GM19452 (cell line): Measurements from ENCODE around the gene LCE3C.
"Not testable (repeated sequence)": the region's sequence is repeated elsewhere in the genome, so short reads cannot be mapped to it uniquely, and the experiment has no call there.

Source experiments
- ATAC-seq: cut with Tn5 transposase; IDR thresholded peaks from one replicate; pipeline ENCODE4 v1.9.1; 2021; ENCODE audit not compliant: unreplicated experiment

LCE3C gene

DNA sequence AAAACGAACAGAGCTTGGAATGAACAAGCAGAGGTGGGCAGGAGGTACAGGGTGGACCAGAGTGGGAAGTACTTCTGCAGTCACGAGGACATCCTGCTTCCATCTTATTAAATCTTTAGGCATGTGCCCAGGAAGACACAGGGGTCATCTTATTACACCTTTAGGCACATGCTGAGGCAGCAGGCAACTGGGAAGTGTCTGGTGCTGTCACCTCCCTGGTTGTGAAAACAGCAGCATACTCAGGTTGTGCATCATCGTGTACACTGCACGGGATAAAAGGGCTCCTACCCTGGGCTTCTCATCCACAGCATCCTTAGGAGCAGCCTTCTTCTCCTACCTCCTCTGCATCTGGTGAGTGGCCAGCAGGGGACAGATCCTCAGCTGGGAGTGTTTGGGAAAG lies at the start of gene LCE3C:
Gene LCE3C, plus strand, starts transcription at position 301 of the 400 bp plus-strand sequence. CDS start 498 bp downstream, outside the sequence.
- no peak for ATAC-seq

GRCh38 chr1:152565115-152565514 lies 34.9 kb upstream of the LCE3C start:
- no peak for ATAC-seq

DNA sequence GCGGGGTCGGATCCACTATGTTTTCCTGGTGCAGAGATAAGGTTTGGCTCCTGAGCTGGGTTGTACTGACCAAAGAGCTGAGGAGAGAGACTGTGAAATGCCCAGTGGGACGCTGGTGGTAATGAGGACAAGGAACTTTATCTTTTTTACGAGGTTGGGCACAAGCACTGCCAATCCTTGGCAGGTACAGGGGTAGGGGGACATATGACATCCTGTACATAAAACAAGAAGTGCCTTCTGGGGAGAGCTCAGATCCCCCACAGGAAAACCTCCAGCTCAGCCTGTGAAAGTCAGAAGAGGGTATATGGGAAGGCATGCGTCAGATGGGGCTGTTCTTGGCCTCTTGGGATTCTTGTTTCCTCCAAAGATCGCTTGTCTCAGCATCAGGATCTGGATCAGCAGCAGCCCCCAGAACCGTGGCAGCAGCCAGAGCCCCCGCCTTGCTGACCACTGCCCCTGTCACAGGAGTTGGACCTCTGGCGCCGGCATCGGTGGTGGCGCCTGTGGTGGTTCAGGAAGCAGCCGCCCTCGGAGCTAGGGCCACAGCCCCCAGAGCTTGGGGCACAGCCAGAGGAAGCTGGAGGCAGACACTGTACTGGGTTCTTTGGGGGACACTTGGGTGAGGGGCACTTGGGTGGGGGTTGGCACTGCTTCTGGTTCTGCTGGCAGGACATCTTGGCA lies 34.4 kb upstream of the LCE3C start:
- ATAC-seq, result no peak

DNA sequence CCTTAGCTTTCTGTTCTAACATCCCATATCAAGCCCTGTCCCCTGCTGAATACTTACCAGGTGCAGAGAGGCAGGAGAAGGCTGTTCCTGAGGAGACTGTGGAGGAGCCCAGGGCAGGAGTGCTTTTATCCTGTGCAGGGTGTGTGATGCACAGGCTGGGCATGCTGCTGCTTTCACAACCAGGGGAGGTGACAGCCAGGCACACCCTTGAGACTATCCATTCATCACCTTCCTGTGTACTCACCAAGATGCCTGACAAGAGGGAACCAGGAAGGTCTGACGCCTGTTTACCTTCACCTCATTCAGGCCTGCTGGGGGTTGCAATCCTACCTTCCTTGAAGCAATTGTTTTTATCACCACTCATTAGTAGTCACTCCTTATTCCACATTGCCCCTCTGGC lies 33.4 kb upstream of the LCE3C start, which contains the start of gene LCE3E:
Gene LCE3E, minus strand, starts transcription at position 100 of the 400 bp plus-strand sequence. CDS start 572 bp downstream, outside the sequence.
- ATAC-seq, result no peak

DNA sequence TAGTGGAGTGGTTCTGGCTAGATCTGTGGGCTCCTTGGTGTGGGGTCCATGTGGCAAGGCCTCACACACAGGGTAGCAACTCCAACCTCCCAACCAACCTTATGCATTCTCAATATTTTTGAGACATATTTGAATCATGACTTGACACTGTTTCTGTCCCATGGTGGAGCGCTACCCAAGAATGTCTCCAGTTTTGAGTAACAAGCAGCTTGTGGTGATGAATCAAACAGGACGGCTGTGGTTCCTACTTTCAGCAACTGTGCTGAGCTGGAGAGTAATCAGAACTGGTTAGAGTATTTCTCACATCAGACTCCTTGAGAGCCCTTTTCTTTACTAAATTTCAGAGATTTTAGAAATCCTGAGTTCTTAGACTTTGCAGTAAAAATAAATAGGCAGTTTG lies 22.9 kb upstream of the LCE3C start:
- no peak for ATAC-seq

GRCh38 chr1:152579526-152579925 lies 20.5 kb upstream of the LCE3C start:
- ATAC-seq, result not testable (repeated sequence)

DNA sequence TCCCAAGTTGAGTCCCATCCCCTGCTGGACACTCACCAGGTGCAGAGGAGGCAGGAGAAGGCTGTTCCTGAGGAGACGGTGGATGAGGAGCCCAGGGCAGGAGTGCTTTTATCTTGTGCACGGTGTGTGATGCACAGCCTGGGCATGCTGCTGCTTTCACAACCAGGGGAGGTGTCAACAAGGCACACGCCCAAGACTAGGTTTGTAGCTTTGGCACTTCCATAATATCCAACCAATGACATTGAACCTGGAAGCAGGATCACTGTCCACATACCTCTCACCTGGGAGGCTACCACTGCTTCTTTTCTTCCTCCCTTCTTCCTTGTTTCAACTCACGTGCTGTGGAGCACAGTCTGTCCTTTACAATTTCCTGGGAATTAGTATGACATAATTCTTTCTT lies 19.6 kb upstream of the LCE3C start, which contains the start of gene LCE3D:
Gene LCE3D, minus strand, starts transcription at position 84 of the 400 bp plus-strand sequence. CDS start 580 bp downstream, outside the sequence.
- ATAC-seq, result no peak

DNA sequence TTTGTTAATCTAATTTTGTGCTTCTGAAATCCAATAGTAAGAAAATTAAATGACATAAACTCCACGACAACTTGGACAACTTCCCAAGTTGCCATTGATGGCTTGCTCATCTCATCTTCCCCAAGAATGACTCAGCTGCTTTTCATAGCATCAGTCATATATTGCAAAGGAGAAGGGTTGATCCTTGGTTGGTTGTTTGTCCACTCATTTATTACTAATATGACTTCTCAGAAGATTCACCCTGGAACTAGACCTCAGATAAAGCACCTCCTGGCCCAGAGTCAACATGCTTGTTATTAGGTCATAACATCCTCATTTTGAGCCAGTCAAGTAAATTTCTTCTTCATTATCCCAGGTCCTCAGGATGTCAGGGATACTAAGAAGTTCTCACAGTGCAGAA lies 17.4 kb upstream of the LCE3C start:
- ATAC-seq, result no peak

GRCh38 chr1:152585586-152585985 lies 14.4 kb upstream of the LCE3C start:
- no peak for ATAC-seq

DNA sequence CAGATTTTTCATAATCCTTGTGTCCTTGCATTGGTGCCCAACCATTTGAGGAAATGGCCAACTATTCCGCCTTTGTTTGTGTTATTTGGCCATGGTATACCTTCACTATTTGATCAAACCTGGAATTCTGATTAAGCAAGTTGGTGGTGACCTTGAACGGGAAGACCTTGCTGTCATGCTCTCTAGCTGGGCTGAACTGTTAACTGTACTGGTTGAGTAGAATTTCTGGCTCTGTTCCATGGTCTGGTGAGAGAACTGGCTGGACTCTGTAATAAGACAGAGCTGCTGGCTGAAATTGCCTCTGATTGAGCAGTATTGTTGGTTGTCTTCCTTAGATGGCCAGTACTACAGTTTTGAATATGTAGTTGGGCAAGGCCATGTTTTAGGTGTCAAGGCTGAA lies 3.0 kb upstream of the LCE3C start:
- no peak for ATAC-seq

DNA sequence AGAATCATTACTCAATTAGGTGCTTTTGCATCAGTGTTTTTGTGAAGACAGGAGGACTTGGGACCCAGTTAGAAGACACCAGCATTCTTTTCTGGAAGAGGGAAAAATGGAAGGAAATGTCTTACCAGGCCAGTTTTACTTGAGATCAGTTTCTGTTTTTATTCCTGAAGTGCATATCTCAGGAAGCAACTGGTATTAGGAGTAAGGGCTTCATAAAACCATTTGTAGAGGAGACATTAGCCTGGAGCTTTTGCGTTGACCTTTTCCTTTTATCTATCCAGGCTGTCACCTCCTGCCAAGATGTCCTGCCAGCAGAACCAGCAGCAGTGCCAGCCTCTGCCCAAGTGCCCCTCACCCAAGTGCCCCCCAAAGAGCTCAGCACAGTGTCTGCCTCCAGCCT lies 13.5 kb downstream of the LCE3C start, which contains the start of gene LCE3B:
Gene LCE3B, plus strand, starts transcription at position 301 of the 400 bp plus-strand sequence. Its CDS starts 0 bp downstream, at position 301.
- ATAC-seq, result no peak

DNA sequence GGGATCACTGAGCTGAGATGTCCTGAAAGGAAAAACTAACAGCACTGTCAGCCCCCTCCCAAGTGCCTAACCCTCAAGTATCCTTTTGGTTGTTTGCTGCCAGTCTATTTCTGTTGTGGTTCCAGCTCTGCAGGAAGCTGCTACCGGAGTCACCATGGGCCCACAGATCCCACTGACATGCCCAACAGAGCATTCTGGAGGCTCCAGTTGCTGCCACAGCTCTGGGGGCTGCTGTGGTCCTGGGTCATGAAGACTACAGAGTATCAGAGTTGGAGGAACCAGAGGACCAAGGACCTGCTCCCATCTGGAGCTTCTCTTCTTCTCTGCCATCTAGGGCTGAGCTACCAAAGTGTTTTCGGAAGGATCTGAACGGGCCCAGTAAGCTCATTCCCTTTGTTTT lies 22.0 kb downstream of the LCE3C start:
- no peak for ATAC-seq

DNA sequence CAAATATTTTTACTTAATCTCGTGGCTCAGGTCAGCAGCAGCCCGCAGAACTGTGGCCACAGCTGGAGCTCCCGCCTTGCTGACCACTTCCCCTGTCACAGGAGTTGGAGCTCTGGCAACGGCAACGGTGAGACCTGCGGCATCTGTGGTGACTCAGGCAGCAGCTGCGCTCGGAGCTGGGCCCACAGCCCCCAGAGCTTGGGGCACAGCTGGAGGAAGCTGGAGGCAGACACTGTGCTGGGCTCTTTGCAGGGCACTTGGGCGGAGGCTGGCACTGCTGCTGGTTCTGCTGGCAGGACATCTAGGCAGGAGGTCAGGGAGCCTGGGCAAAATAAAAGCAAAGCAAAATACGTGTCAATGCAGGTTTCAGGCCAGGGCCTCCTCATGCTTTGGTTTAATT lies 22.8 kb downstream of the LCE3C start, which contains the start of gene LCE3A:
Gene LCE3A, minus strand, starts transcription at position 301 of the 400 bp plus-strand sequence. Its CDS starts 0 bp downstream, at position 301.
- ATAC-seq, result no peak

- no peak for ATAC-seq
Measured at GRCh38 chr1:152623203-152623844, 23.3 kb downstream of the LCE3C start.

DNA sequence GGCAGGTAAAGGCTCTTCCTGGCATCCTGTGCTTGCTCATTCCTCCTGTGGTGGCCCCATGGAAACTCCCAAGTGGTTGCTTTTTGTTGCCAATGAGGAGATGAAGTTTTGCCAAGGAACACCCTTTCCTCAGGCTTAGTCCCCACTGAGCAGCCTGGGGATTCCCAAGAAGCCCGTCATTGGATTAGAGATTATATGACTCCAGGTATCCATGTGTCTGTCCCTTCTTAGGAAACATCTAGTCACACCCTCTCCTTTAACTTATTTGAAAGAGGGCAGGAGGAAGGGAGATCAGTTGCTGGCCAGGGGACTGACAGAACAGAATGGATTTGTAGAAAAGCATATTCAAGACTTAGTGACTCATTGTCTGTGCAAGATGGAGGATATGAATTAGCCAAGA lies 26.7 kb downstream of the LCE3C start:
- ATAC-seq, result no peak

GRCh38 chr1:152630596-152630995 lies 30.6 kb downstream of the LCE3C start:
- ATAC-seq, result no peak

GRCh38 chr1:152640351-152640750 lies 40.3 kb downstream of the LCE3C start:
- ATAC-seq, result no peak

DNA sequence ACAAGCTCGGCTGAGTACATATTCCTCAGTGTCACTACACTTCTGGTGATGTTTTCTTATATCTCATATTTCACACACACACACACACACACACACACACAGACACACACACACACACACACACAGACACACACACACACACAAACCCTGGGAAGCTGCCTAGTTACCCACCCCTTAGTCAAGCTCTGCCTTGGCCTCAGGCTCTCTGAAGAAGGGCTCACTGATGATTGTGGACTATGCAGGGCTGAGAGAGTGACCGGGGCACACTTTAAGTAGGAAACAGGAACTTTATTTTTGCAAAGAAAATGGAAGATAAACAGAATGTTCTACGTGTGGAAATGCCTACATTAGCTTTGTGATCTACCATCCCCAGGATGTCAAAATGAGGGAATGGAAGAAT lies 43.9 kb downstream of the LCE3C start:
- ATAC-seq, result no peak

GRCh38 chr1:152645146-152645545 lies 45.1 kb downstream of the LCE3C start:
- no peak for ATAC-seq

DNA sequence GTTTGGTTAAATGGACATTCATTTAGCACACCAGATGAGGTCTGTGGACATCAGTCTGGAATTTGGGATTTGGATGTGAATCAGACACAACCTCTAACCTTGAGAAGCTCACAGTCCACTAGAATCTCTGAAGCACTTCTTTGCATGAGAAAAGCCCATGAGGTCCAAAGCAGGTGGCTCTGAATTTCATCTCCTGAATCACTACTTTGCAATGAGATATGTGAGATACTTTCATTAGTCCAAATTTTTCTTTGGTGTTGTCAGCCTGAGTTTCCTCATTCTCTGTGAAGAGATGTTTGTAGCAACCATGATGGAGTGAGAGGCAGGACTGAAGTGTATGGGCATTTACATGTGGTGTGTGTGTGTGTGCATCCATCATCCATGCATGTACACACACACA lies 46.6 kb downstream of the LCE3C start:
- no peak for ATAC-seq
